HG03460 (cell line): ENCODE results near the gene RPL18A.
"Not testable (repeated sequence)": the region's sequence is repeated elsewhere in the genome, so short reads cannot be mapped to it uniquely, and the experiment has no call there.

ENCODE experiments used
- ATAC-seq: cut with Tn5 transposase; IDR thresholded peaks from one replicate; pipeline ENCODE4 v1.9.1; 2021; ENCODE audit not compliant: unreplicated experiment

Gene RPL18A

DNA sequence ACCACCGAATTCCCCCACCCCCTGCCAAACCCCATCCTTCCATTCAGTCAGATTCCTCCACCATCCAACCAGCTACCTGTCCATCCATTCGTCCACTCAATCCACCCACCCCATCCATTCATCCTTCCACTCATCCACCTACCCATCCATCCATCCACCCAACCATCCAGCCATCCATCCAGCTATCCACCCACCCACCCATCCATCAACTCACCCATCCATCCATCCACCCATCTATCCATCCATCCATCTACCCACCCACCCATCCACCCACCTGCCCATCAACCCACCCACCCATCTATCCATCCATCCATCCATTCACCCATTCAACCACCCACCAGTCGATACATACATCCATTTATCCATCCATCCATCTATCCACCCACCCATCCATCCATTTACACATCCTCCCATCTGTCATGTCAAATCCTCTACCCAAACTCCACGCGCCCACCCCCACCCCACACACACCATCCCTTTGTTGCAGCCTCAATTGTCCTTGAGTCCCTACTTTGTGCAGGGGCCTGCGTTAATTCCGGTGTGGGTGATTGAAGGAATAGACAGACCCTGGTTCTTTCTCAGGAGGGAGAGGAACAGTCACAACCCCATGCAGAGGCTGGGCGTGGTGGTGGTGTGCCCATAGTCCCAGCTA, 6.7 kb downstream of the RPL18A start:
- no peak for ATAC-seq

DNA sequence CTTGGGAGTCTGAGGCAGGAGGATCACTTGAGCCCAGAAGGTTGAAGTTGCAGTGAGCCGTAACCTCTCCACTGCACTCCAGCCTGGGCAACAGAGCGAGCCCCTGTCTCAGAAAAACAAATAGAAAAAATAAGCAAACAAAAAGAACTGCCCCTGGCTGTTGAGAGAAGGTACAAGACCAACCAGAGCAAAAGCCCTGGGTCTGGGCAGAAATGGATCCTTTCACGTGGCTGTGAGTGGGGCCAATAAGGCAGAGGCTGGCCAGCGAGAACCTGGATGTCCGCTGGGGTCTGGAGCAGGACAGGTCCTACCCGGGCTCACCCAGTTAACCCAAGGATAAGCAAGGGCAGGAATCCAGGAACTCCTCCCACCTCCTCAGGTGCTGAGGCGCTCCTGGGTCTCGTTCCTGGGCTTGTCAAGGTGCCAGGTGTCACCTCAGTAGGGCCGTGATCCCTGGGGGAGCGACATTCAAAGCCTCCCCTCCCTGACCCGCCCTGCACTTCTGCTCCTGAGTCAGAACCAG, 7.3 kb downstream of the RPL18A start:
- ATAC-seq: no peak

DNA sequence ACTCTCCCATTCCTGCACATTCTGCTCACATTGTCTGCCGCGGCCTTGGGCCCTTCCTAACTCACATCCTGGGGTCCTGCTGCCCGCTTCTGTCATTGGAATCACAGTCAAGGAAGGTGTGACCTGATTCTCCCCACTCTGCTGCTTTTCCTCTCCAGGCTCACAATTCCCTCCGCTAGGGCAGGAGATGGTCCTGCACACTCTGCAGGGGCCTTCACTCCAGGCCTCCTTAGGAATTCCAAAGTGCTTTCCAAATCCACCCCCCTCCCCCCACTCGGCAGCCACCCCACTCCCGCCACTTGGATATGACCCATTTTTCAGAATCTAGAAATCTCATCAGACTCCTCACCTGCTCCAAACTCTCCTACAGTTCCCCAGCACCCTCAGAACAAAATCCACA, 9.0 kb downstream of the RPL18A start:
- no peak for ATAC-seq

DNA sequence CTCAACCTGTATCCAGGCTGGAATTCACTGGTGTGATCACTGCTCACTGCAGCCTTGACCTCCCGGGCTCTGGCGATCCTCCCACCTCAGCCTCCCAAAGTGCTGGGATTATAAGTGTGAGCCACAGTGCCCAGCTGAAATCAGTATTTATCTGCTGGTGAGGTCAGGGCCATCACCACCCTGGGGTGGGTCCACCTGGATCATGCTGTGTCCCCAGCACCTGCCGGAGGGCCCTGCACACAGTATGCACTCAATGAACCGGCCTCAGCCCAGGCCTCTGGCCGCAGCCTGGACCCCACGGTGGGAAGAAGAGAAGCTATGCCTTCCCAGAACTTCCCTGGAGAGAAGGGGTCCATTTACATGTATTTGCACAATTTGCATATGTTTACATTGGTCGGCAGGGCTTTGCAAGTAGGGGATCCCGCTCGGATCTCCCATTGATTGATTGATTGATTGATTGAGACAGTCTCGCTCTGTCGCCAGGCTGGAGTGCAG, 9.5 kb downstream of the RPL18A start:
- ATAC-seq: no peak

DNA sequence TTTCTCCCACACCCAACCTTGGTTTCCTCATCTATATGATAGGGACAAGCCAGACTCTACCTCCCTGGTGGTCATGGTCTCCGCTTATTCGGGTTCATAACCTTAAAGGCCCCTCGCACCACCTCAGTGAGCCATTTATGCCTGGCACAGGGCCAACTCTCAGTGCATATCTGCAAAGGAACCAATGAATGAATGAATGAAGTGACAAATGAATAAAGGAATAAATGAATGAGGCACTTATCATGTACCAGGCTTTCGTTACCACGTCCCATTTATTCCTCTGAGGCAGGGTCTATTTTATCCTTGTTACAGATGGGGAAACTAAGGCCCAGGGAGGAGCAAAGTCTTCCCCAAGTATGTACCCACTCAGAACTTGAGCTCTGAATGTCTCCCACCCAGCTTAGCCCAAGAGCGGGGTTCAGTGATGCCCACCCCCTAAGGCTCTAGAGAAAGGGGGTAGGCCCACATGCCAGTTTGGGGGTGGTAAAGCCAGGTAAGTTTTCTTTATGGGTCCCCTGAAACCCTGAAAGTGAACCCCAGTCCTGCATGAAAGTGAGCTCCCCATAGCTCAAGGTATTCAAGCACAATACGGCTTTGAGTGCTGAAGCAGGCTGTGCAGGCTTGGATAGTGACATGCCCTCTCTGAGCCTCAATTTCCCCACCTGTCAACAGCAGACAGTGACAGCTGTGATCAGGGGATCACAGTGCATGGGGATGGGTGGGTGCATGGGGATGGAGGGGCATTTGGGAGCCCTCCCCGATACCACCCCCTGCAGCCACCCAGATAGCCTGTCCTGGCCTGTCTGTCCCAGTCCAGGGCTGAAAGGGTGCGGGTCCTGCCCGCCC, 11.5 kb downstream of the RPL18A start:
- ATAC-seq: no peak

DNA sequence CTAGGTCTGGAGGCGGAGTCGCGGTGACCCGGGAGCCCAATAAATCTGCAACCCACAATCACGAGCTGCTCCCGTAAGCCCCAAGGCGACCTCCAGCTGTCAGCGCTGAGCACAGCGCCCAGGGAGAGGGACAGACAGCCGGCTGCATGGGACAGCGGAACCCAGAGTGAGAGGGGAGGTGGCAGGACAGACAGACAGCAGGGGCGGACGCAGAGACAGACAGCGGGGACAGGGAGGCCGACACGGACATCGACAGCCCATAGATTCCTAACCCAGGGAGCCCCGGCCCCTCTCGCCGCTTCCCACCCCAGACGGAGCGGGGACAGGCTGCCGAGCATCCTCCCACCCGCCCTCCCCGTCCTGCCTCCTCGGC, 12.2 kb downstream of the RPL18A start, which contains the start of gene SLC5A5:
Gene SLC5A5 (plus strand): TSS at position 68 of the 373 bp plus-strand sequence. CDS start 375 bp downstream, outside the sequence.
- ATAC-seq: no peak

DNA sequence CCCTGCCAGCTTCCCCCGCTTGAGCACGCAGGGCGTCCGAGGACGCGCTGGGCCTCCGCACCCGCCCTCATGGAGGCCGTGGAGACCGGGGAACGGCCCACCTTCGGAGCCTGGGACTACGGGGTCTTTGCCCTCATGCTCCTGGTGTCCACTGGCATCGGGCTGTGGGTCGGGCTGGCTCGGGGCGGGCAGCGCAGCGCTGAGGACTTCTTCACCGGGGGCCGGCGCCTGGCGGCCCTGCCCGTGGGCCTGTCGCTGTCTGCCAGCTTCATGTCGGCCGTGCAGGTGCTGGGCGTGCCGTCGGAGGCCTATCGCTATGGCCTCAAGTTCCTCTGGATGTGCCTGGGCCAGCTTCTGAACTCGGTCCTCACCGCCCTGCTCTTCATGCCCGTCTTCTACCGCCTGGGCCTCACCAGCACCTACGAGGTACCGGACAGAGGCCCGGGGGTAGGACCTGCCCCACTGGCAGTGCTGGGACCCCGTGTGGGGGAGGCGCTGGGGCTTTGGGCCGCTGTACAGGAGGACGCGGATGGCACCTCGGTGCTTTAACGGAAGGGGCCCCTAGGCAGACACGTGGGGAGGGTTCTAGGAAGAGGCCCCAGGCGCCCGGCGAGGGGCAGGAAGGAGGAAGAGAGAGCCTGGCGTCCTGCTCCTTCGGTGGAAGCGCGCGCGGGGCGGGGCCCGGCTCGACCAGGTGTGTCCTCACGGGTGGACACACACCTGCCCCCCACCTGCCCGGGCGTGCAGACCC, 12.7 kb downstream of the RPL18A start:
- ATAC-seq: no peak

DNA sequence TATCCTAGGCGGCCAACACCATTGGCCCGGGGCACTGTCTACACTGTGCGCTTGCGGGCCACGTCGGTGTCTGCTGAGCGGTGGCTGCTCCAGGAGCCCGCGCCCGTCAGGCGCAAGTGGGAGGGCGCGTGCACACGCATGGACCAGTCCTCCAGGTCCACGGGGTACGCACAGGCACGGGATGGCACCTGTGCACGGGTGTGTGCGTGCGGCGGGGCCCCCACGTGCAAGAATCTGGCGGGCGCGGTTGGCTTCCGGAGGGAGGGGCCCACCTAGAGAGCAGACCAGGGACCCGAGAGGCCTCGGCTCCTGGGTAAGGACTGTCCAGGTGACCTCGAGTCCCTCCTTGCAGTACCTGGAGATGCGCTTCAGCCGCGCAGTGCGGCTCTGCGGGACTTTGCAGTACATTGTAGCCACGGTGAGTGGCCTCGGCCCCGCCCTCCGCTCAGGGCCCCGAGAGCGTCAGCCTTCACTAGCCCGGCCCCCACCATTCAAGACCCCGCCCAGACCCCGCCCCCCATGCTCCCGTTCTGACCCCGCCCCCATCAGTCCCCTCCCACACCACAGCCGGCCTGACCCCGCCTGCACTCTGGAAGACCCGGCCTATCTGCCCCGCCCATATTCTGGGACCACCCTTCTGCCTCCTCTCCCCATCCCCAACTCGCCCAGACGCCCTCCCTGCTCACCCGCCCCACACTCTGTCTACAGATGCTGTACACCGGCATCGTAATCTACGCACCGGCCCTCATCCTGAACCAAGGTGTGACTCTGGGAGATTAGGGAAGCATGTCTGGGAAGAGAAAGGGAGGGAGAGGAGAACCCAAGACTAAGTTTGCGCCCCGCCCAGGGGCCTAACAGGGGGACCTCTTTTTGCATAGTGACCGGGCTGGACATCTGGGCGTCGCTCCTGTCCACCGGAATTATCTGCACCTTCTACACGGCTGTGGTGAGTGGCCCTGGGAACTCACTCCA, 14.4 kb downstream of the RPL18A start:
- no peak for ATAC-seq

DNA sequence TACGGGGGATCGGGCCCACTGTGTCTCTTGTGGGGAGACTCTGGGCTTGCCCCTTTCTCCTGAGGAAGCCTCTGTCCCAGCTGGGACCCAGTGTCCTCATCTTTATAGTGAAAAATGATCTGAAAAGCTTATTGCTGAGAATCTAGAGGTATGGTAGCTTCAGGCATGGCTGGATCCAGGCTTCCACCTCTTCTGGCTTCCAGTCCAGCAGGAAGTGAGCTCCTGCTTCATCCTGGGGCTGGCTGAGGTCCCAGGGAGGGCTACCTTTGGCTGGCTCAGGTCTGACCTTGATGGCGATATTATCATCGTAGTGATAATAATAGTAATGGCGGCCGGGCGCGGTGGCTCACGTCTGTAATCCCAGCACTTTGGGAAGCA, 15.0 kb downstream of the RPL18A start:
- ATAC-seq: no peak

DNA sequence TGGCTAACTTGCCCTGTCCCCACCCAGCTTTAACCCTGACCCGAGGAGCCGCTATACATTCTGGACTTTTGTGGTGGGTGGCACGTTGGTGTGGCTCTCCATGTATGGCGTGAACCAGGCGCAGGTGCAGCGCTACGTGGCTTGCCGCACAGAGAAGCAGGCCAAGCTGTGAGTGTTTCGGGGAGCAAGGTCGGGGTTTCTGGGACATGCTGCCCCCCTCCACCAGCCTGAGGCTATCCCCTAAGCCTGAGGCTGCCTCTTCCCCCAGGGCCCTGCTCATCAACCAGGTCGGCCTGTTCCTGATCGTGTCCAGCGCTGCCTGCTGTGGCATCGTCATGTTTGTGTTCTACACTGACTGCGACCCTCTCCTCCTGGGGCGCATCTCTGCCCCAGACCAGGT, 18.0 kb downstream of the RPL18A start:
- no peak for ATAC-seq

DNA sequence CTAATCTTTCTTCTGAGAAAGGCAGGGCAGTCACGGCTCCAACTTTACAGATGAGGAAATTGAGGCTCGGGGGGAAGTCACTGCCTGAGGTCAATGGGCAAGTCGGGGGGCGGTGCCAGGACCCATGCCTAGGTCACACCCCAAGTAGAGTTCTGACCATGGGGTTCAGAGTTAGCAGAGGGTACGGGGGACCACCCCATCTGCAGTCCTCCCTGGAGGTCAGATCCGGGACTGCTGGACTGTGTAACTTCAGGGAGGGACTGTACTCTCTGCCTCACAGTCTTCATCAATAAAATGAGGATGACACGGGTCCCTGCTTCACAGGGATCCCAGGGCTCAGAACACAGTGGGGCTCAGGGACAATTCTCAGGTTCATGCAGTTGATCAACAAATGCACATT, 19.8 kb downstream of the RPL18A start:
- no peak for ATAC-seq

DNA sequence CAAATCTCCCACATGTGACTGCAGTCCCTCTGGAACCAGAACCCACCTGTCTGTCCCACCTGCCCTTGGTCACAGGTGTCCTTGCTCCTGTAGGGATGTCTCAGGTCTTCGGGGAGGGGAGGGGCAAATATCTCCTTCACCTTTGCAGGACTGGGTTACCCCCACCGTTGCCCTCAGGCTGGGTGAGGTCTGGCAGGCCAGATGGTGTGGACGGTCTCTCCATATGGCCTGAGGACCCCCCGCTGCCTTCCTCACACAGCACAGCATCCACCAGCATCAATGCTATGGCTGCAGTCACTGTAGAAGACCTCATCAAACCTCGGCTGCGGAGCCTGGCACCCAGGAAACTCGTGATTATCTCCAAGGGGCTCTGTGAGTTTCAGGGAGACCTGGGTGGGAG, 22.0 kb downstream of the RPL18A start:
- ATAC-seq: no peak

DNA sequence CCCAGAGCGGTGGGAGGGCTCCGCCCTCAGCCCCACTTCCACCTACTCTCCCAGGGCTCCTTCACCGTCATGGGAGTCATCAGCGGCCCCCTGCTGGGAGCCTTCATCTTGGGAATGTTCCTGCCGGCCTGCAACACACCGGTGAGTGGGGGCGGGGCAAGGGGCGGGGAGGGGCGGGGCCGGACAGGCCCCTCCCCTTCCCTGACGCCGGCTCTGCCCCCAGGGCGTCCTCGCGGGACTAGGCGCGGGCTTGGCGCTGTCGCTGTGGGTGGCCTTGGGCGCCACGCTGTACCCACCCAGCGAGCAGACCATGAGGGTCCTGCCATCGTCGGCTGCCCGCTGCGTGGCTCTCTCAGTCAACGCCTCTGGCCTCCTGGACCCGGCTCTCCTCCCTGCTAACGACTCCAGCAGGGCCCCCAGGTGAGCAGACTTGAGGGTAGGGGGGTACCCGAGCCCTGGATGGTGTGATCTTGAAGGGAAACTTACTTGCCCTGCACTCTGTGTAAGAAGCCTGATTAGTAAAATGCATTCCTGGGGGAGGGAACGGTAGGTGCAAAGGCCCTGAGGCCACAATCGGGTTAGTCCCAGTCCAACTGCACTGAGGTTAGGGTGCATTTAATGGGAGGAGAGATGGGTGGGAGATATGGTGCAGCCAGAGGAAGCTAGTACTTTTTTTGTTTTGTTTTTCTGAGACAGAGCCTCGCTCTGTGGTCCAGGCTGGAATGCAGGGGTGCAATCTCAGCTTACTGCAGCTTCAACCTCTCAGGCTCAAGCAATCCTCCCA, 24.1 kb downstream of the RPL18A start:
- ATAC-seq: no peak

DNA sequence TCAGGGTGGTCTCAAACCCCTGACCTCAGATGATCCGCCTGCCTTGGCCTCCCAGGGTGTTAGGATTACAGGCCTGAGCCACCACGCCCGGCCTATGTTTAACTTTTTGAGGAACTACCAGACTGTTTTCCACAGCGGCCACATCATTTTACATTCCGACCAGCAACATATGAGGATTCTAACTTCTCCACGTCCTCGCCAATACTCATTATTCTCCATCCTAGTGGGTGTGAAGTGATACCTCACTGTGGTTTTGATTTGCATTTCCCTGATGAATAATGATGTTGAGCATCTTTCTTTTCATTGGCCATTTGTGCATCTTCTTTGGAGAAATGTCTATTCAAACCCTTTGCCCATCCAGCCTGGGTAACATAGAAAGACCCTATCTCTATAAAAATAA, 26.8 kb downstream of the RPL18A start:
- no peak for ATAC-seq

DNA sequence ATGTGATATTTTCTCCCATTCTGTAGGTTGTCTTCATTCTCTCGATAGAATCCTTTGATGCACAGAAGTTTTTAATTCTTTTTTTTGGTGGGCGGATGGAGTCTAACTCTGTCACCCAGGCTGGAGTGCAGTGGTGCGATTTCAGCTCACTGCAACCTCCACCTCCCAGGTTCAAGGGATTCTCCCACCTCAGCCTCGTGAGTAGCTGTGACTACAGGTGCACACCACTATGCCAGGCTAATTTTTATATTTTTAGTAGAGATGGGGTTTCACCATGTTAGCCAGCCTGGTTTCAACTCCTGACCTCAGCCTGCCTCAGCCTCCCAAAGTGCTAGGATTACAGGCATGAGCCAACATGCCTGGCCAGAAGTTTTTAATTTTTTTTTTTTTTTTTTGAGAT, 27.5 kb downstream of the RPL18A start:
- ATAC-seq: not testable (repeated sequence)

DNA sequence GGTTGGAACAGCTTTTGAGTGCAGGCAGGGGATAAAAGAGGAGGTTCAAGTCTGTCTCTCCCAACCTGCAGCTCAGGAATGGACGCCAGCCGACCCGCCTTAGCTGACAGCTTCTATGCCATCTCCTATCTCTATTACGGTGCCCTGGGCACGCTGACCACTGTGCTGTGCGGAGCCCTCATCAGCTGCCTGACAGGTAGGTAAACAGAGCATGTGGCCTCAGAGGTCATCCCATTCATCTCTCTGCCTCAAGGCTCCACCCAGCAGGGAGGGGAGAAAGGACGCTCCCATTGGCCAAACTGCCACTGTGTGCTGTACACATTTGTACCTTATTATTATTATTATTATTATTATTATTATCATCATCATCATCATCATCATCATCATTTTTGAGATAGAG, 28.6 kb downstream of the RPL18A start:
- no peak for ATAC-seq

DNA sequence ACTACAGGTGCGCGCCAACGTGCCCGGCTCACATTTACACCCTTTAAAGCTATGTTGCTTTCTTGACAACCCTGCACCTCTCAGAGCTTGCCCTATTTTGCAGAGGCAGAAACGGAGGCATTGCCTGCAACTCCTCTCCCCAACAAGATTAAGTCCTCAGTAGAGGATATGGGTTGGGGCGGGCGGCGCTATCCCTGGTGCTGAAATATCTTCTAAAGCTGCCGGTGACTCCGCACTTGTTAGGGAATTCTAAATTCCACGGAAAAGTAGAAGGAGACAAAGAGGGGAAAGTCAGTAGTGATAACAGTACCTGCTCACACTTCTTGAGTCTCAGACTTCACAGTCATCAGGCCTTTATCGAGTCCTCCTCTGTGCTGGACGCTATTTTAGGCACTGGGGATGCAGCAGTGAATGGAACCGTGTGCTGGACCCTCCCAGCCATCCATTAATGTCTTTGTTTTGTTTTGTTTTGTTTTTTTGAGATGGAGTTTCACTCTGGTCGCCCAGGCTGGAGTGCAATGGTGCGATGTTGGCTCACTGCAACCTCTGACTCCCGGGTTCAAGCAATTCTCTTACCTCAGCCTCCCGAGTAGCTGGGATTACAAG, 30.0 kb downstream of the RPL18A start:
- ATAC-seq: no peak

DNA sequence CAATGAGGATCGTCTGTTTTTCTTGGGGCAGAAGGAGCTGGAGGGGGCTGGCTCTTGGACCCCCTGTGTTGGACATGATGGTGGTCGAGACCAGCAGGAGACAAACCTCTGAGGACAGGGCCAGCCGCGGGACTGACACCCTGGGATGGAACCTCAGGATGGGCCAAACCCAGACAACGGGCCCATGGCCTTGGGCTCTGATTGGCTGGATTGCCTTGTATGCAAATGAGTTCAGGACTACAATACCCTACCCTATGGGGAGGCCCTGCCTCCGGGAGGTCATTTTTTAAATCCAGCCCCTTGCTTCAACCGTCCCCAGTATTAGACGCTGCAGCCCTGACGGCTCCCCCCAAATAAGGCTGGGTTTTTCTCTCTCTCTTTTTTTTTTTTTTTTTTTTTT, 34.1 kb downstream of the RPL18A start:
- no peak for ATAC-seq

DNA sequence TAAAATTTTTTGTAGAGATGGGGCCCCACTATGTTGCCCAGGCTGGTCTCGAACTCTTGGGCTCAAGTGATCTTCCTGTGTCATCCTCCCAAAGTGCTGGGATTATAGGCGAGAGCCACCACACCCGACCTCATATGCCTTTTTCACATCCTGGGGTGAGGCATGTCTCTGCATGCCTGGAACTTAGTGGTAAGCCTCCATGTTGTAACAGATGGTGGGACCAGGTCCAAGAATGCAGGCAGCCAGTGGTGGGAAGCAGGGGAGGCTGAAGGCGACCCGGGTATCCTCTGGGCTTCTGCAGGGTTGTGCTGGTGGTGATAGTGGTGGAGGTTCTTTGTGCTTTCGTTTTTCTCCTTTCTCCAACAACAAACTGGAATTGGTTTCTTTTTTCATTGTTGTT, 43.0 kb downstream of the RPL18A start:
- no peak for ATAC-seq
